GM19238 (cell line): ENCODE results near the gene NEK5.
"Not testable (repeated sequence)": the region's sequence is repeated elsewhere in the genome, so short reads cannot be mapped to it uniquely, and the experiment has no call there.

Experiments
- DNase-seq: peaks from one replicate; pipeline ENCODE4 v3.0.0; 2011; ENCODE audit warnings: low spot score; ENCODE audit not compliant: insufficient read length

Gene NEK5

DNA sequence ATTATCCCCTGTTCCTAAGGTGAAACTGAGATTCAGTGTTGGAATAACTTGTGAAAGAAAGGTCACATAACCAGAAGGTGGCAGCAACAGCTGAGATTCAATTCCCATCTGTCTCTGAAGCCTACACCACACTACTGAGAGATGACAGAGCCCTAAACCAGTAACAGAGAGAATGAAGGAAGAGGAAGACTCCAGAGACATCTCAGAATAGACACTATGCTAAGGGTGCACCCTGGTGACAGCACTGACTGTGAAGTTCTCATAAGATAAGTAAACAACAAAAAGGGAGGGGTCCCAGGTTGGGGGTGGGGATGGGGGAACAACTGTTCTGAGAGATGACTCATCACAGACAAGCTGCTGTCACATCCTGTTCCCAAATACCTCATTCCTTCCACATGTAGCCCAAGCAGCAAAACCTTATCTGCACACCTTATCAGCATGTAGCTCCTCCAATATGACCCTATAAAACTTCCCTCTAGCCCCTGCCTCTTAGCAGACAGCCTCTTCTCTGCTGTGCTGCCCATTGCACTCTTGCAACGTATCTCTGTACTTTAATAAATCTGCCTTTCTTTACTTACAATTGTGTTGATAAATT, 57.8 kb downstream of the NEK5 start:
- no peak for DNase-seq

DNA sequence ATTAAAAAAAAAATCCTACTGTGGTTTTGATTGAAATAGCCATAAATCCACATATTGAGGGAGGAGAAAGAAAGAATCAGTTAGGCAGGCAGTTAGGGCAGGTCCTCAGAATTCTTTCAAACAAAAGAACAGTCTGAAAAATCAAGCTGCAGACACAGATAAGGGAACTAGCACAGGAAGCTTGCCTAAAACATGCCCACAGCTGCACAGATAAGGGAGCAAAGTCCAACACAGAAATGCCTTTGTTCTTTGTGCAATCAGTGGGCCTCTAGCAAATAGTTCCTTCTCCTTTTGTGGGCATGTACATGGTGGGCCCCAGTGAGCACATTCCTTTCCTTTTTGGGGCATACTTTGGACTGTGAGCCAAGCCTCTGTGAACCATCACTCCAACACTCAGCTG, 61.6 kb downstream of the NEK5 start:
- DNase-seq, result no peak

DNA sequence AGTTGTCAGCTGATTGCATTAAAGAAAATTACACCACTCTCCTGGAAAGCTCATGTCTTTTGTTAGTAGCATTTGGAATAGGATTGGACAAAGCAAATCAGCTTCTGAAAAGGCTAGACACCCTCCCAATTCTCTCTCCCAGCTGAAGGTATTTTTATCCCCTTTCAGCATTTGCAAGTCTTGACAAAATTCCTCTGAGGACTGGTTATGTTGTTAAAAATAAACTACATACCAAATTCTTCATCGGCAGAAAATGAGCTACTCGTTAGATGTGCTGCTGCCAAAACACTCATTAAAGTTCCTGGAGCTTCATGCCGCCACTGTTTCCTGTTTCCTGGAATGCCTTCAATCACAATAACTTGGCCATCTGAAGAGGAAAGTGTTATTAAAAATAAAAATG, 67.3 kb downstream of the NEK5 start:
- DNase-seq, result no peak

DNA sequence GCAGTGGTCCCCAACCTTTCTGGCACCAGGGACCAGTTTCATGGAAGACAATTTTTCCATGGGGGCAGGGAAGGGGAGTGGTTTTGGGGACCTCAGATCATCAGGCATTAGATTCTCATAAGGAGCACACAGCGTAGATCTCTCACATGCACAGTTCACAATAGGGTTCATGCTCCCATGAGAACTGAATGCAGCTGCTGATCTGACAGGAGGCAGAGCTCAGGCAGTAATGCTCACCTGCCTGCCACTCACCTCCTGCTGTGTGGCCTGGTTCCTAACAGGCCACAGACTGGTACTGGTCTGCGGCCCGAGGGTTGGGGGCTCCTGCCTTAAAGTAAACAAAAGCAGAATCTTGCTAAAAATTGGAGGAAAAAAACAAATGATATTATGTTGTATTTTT, 67.8 kb downstream of the NEK5 start:
- DNase-seq, result not testable (repeated sequence)

DNA sequence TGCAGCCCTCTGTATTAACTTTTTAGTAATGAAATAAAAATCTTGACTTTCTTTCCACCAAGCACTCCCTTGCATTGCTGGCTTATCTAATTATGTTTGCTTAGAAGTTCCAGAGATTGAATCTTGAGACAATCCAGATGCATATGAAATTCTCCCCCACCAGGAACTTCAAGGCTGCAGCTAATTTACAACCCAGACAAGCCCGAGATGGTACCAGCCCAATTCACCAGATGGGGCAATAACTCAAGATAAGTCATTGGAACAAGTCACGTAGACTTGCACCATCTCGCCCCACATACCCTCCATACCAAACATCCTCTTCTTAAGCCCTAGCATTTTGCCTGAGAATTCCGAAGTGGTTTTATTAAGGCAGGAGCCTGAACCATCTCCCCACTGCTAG, 75.4 kb downstream of the NEK5 start:
- DNase-seq, result no peak

DNA sequence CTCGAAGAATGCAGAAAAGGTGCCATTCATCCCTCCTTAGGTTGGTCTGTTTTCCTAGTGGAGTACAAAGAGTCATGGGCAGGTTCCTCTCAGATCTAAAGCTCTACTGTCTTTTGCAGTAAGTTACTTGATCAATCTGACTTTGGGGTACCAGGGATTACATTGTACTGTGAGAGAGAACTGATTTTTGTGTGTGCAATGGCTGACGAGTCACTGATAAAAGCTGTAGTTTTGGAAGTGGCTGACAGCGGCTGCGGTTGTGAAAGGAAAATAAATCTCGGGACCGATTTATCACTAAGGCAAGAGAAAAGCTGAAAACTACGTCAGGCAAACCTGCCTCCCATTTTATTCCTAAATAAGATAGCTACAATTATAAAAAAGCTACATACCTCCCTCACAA, 77.5 kb downstream of the NEK5 start:
- DNase-seq, result no peak

DNA sequence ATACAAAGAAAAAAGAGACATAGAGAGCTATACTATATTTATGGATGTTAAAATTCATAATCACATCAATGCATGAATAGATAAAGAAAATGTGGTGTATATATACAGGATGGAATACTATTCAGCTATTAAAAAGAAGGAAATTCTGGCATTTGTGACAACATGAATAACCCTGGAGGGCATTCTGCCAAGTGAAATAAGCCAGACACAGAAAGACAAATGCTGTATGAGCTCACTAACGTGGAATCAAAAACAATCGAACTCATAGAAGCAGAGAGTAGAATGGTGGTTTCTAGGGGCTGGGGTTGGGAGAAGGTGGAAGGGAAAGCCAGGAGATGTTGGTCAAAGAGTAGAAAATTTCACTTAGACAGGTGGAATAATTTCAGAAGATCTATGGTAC, 80.4 kb downstream of the NEK5 start:
- no peak for DNase-seq

DNA sequence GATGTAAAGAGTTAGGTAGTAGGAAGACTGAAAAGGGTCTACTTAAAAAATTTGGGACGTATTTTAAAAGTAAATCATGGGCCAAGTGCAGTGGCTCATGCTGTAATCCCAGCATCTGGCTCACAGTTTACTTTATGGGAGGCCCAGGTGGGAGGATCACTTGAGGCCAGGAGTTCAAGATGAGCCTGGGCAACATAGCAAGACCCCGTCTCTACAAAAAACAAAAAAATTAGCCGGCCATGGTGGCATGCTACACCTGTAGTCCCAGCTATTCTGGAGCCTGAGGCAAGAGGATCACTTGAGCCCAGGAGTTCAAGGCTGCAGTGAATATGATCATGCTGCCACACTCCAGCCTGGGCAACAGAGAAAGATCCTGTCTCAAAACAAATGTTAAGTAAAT, 81.4 kb downstream of the NEK5 start:
- DNase-seq, result no peak

DNA sequence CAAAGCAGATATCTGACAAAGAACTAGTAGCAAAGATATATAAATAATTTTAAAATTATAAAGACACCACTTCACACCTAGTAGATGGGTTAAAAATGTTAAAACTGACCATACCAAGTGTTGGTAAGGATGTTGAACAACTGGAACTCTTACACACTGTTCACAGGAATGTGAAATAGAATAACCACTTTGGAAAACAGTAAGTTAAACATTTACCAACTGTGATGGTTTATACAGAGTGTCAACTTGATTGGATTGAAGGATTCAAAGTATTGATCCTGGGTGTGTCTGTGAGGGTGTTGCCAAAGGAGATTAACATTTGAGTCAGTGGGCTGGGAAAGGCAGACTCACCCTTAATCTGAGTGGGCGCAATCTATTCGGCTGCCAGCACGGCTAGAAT, 85.2 kb downstream of the NEK5 start:
- DNase-seq, result no peak

DNA sequence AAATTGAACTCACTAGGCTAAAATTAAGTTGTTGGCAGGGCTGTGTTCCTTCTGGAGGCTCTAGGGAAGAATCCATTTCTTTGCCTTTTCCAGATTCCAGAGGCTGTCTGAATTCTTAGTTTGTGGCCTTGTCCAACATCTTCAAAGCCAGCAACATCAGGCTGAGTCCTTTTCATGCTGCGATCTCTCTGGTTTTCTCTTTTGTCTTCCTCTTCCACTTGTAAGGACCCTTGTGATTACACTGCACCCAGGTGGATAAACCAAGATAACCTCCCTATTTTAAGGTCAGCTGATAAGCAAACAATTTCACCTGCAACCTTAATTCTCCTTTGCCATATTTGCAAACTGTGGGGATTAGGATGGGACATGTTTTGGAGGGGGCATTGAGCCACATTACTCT, 92.8 kb downstream of the NEK5 start:
- DNase-seq, result no peak

DNA sequence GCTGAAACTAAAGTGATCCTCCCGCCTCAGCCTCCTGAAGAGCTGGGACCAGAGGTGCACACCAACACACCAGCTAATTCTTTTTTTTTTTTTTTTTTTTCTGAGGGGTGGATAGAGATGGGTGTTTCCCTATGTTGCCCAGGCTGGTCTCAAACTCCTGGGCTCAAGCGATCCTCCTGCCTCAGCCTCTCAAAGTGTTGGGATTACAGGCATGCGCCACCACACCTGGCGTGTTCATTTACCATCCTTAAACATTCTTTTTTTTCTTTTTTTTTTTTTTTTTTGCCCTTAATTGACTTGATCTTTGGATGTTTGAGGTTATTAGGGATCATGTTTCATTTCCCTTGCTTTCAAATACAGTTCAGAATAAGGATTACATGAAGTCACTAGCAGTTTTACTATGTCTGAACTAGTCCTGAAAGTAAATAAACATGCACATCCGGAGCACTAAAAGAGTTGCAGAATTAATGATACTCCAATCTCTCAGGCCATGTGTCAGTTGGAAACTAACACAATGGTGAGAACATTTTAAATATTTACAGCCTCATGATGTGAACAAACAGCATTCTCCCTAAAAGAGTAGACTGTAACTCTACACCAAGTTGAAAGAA, 94.2 kb downstream of the NEK5 start:
- no peak for DNase-seq

DNA sequence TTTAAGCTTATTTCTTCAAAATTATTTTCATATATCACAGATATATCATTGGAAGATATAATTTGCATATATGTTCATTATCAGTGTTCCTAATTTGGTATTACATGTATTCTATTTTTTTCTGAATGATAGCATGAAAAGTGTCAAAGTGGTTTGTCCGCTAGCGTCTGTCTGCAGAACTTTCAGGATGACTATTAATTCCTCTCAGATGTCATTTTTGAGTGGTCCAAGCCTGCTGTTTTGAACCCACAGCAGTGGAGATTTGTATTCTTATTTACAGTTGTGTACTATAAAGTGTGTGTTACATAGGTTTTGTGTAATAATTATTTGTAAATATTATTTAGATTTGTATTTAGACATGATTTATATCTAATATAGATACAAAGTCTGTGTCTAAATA, 95.8 kb downstream of the NEK5 start:
- no peak for DNase-seq

DNA sequence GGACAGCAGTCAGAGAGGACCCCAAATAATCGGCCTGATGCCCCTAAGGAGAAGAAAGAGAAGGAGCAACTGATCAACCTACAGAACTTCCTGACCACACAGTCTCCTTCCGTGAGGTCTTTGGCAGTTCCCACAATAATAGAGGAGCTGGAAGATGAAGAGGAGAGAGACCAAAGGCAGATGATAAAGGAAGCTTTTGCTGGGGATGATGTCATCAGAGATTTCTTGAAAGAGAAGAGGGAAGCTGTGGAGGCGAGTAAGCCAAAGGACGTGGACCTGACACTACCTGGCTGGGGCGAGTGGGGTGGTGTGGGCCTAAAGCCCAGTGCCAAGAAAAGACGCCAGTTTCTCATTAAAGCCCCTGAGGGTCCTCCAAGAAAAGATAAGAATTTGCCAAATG, 98.5 kb downstream of the NEK5 start:
- not testable (repeated sequence) for DNase-seq

DNA sequence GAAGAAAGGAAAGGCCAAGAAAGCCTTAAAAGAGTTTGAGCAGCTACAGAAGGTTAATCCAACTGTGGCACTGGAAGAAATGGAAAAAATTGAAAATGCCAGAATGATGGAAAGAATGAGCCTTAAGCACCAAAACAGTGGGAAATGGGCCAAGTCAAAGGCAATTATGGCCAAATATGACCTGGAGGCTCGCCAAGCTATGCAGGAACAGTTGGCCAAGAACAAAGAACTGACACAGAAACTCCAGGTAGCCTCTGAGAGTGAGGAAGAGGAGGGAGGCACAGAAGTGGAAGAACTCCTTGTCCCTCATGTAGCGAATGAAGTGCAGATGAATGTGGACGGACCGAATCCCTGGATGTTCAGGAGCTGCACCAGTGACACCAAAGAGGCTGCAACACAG, 99.3 kb downstream of the NEK5 start:
- DNase-seq, result no peak

DNA sequence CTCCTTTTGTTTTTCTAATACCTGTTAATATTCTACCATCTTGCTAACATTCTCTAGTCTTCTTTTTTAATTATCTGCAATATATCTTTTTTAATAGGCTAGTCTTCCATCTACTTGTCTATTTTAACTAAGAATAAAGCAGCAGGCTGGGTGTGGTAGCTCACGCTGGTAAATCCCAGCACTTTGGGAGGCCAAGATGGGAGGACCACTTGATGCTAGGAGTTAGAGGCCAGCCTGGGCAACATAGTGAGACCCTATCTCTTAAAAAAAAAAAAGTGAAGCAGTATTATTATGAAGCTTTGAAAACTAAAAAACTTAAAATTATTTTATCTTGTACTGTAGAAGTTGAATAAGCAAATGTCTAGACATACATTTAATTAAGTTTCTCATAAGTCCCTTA, 101.0 kb downstream of the NEK5 start:
- DNase-seq, result no peak

DNA sequence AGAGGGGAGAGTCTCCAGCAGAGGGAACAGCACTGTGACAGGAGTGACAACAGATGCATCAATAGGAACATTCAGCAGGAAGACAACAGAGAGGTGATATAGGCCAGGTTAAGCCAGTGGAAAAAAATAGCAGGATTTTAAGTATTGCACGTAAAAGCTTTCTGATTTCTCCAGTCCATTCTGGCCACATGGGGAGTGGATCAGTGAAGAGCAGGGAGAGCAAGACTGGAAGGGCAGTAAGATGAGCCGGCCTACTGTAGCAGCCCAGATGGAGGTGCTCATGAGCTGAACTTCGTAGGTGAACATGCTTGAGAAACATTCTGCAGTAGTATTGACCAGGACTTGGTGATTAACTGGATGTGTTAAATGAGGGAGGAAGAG, 102.6 kb downstream of the NEK5 start:
- no peak for DNase-seq

DNA sequence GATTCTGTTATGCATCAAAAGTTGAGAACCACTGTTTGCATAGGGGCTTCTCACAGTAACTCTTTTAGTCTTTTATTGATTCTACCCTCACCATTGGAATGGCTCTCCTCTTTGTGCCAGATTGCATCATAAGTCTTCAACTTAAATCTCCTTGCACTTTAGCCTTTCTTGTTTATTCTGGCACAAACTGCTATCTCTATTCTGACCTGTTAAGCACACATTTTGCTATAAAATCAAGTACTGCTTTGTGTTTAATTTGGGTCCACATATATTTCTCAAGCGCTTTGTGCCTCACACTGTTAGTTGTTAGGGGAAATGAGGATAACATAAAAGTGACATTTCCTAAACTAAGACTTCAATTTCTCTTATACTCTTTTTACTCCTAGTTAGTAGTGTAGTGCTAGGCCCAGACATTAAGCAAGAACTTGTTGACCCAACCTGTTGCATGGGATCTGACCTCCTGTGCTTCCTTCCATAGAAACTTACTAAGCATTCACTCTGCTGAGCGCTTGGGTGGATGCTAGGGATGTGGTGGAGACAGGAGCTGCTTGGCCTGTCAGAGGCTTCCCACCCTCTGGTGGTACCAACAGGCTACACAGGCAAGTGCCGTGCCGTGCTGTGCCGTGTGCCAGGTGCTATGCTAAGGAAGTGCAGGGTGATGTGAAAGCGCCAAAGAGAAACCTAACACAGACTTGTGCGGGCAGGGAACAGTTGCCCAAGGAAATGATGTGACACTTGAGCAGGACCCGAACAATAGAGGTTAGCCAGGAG, 103.2 kb downstream of the NEK5 start:
- no peak for DNase-seq

DNA sequence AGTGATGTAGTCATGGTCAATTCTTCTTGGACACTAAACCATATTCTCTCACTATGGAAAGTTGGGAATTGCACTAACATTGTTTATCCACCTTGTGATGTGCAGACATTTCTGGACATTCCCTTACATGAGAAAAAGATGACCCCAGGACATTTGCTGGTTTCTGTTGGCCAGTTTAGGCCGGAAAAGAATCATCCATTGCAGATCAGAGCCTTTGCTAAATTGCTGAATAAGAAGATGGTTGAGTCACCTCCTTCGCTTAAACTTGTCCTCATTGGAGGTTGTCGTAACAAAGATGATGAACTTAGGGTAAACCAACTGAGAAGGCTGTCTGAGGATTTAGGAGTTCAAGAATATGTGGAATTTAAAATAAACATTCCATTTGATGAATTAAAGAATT, 104.4 kb downstream of the NEK5 start, which contains the start of gene UTP14C:
Gene UTP14C (plus strand): TSS at position 211 of the 400 bp plus-strand sequence. CDS start 4,114 bp downstream, outside the sequence.
- no peak for DNase-seq

DNA sequence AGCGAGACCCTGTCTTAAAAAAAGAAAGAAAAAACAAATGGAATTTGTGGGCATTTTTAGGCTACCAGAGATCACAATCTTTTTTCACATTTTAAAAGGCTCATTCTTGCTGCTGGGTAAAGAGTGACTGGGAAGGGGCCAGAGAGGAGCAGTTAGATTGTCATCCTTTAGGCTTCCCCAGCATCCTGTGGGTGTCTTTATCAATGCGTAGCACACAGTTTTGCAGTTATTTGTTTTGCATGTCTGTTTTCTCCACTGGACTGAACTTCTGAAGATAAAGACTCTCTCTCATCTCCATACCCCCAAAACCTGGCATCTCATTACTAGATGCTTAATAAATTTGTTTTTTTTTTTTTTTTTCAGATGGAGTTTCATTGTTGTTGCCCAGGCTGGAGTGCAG, 106.5 kb downstream of the NEK5 start:
- DNase-seq, result no peak

DNA sequence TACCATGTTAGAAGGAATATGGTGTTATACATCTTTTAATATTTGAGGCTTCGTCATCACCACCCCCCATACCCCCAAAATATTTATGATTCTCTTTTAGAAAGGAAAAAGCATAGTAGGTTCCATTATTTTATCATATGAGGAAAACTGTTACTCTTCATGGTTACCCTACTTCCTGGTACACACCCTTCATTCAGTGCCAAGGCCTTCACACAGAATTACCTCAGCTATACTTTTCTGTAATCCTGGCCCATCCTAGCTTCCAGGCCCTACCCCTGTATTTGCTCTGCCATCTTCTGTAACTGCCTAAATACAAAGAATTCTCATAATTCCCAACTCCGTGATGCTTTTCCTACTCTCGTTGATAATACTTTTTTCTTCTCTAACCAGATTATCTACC, 108.7 kb downstream of the NEK5 start:
- no peak for DNase-seq

DNA sequence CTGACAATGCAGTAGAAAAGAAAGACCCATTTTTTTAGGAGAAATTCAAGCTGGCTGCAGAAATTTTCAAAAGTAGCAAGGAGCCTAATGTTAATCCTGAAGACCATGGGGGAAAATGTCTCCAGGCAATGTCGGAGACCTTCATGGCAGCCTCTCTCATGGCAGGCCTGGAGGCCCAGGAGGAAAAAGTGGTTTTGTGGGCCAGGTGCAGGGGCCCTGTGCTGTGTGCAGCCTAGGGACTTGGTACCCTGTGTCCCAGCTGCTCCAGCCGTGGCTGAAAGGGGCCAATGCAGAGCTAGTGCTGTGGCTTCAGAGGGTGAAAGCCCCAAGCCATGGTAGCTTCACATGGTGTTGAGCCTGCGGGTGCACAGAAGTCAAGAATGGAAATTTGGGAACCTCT, 112.6 kb downstream of the NEK5 start:
- no peak for DNase-seq

DNA sequence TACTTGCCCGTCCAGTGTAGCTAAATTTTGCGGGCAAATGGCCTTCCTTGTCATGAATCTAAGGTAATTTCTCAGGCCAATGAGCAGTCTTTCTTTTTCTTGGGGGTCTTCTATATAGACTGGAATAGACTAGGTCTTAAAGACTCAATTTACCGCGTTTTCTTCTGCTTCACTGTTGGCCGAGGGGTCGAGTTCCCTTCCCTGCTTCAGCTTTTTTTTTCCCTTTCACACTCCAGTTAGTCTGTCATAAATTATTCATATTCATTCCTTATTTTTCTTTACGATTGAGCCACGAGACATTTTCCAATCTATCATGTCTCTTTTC, 116.4 kb downstream of the NEK5 start:
- no peak for DNase-seq
